GM18907 (cell line): ENCODE data around the gene RTN4.

ENCODE experiments used
- ATAC-seq: cut with Tn5 transposase; IDR thresholded peaks from one replicate; pipeline ENCODE4 v1.9.1; 2021; ENCODE audit warnings: mild to moderate bottlenecking, moderate library complexity; ENCODE audit not compliant: unreplicated experiment

Gene RTN4

GRCh38 chr2:54928719-54929118 is 121.5 kb downstream of the RTN4 start:
- no peak for ATAC-seq

- ATAC-seq, result no peak
Measured at GRCh38 chr2:54927751-54928615, 122.3 kb downstream of the RTN4 start.

DNA sequence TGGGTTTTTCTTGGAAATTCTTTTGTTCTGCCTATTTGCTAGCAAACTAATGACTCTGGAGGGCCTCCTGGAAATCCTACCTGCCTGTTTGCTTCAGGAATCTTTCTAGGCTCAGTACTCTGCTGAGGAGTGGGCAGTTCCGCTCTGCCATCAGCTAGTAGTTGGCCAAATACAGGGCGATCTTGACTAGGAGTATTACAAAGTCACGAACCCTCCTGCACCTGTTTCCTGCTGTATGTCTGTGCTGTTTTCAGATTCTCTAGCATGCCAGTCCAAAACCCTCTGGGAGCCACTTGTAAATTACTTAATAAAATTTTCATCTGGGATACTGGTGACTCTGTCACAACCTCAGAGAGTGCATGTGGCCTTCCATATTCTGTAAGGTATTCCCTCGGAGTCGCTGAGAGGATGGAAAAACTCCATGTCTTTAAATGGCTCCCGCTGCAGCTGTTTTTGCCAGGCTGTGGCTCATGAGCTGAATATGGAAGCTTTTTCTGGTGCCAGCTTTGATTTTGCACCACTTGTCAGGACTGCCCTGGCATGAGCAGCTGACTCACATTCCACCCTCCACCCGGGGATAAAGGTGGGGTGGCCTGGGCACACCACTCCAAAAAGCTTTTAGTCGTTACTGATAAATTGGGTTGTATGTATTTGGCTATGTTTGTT is 123.0 kb downstream of the RTN4 start:
- no peak for ATAC-seq

DNA sequence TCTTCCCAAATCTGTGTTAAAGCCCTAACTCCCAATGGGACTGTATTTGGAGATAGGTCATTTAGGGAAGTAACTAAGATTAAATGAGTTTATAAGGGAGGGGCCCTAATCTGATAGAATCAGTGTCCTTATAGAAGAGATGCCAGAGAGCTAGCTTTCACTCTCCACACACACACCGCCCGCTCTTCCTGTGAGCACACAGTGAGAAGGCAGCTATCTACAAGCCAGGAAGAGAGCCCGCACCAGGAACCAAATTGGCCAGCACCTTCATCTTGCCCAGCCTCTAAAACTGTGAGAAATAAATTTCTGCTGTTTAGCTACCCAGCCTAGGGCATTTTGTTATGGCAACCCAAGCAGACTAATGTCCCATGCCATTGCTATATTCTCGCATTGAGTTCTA is 125.2 kb downstream of the RTN4 start:
- no peak for ATAC-seq

DNA sequence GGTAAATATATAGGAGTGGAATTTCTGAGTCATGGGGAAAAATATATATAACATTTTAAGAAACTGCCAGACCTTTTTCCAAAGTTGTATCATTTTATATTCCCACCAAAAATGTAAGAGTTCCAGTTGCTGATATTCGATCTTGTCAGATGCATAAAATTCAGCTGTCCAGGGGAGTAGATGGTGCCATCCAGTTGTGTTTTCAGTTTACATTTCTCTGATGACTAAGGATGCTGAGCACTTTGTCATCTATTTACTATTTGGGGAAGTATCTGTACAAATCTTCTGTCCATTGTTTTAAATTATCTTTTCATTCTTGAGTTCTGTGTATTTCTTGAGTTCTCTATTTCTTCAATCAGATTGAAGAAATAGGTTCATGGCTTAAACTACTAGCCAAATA is 126.1 kb downstream of the RTN4 start:
- ATAC-seq, result no peak
